ENCODE data around the gene ZRSR2. TPM values are rescaled to one million over a fixed set of nuclear protein-coding genes. Genes with fewer than 3 reads are reported as not detected.

The ZRSR2 gene
- total and polyA plus RNA-seq, 4 donors, result 7.1 to 32.8 (median 10.0) TPM

DNA sequence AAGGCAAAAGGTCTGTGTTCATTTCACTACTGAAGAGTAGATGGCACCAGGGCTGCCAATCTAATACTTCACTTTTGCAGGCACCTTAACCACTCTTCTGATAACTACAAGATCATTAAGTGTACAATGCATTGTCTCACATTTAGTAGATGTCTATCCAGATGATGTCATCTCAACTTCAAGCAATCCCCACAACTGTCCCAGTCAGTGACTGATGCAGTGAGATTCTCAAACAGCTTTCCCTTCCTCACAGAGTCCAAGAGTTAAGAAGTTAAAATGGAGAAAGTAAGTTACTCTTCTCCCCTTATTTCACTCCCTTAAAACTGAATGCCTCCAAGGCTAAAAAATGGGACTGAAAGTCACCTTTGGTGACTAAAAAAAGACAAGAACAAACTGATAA is 53.7 kb downstream of the ZRSR2 start:
- TF ChIP-seq, protein P1, sequence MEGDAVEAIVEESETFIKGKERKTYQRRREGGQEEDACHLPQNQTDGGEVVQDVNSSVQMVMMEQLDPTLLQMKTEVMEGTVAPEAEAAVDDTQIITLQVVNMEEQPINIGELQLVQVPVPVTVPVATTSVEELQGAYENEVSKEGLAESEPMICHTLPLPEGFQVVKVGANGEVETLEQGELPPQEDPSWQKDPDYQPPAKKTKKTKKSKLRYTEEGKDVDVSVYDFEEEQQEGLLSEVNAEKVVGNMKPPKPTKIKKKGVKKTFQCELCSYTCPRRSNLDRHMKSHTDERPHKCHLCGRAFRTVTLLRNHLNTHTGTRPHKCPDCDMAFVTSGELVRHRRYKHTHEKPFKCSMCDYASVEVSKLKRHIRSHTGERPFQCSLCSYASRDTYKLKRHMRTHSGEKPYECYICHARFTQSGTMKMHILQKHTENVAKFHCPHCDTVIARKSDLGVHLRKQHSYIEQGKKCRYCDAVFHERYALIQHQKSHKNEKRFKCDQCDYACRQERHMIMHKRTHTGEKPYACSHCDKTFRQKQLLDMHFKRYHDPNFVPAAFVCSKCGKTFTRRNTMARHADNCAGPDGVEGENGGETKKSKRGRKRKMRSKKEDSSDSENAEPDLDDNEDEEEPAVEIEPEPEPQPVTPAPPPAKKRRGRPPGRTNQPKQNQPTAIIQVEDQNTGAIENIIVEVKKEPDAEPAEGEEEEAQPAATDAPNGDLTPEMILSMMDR (IDR thresholded peaks at IDR 0.05; ENCODE audit: control extremely low read depth, extremely low read depth), result no peak
- Histone ChIP-seq H3K36me3 (ENCODE audit: control insufficient read depth in 4 of 4, insufficient read depth in 4 of 4, low read length in 4 of 4) (peaks cover 0 to 11% (median 5%) of the 10 kb centered on the region in 4 donors), H3K9ac (ENCODE audit: insufficient read depth in 1 of 2, low read length in 2 of 2) (no peak overlapping the region), H3K27me3 (ENCODE audit: control insufficient read depth in 3 of 3, insufficient read depth in 3 of 3, low read length in 2 of 3) (peaks cover 0 to 49% (median 23%) of the 10 kb centered on the region in 3 donors), H3K9me3 (ENCODE audit: control insufficient read depth in 4 of 4, insufficient read depth in 3 of 4, low read length in 3 of 4) (no peaks in the 10 kb centered on the region), H3K27ac (ENCODE audit: low read depth in 1 of 2, low read length in 1 of 2) (no peak overlapping the region), H3K4me1 (ENCODE audit: control insufficient read depth in 5 of 5, insufficient read depth in 5 of 5, low read length in 5 of 5) (peaks cover 0 to 4% (median 0%) of the 10 kb centered on the region in 5 donors), H3K4me3 (no peak overlapping the region)
- ATAC-seq (ENCODE audit: insufficient read depth, low FRiP score) (no peak), DNase-seq (no peak)

DNA sequence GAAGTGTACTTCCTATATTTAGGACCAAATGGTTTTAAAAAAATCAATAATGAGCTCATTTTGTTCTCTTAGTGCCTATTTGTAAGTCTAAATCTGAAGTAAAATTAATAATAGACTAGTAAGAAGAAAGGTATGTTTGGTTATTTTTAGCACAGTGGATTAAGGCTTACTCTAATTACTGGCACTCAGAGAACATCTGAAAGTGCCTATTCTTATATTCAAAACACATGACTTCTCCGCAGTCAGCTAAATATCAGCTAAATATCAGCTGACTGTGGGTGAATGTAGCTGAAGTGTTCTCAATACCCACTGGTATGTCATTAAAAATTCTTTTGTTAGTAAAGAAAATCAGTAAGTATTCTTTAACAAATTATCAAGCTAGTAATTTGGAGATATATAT is 58.3 kb downstream of the ZRSR2 start:
- Histone ChIP-seq H3K27ac (ENCODE audit: low read depth in 1 of 2, low read length in 1 of 2) (peak overlapping the region in 1 of 2 donors; percentile 53), H3K4me3 (no peak overlapping the region), H3K36me3 (ENCODE audit: control insufficient read depth in 4 of 4, insufficient read depth in 4 of 4, low read length in 4 of 4) (peaks cover 0 to 8% (median under 1%) of the 10 kb centered on the region in 4 donors), H3K27me3 (ENCODE audit: control insufficient read depth in 3 of 3, insufficient read depth in 3 of 3, low read length in 2 of 3) (peaks cover 0 to 67% (median 49%) of the 10 kb centered on the region in 3 donors), H3K9ac (ENCODE audit: insufficient read depth in 1 of 2, low read length in 2 of 2) (no peak overlapping the region), H3K4me1 (ENCODE audit: control insufficient read depth in 5 of 5, insufficient read depth in 5 of 5, low read length in 5 of 5) (peaks cover 0 to 4% (median 0%) of the 10 kb centered on the region in 5 donors), H3K9me3 (ENCODE audit: control insufficient read depth in 4 of 4, insufficient read depth in 3 of 4, low read length in 3 of 4) (no peaks in the 10 kb centered on the region)
- 71 to 73% methylated on average over 1 of the region's 1 CpG for WGBS, 2 donors
- TF ChIP-seq, protein P1 (IDR thresholded peaks at IDR 0.05; ENCODE audit: control extremely low read depth, extremely low read depth), result no peak
- ATAC-seq (ENCODE audit: insufficient read depth, low FRiP score) (no peak), DNase-seq (no peak)

DNA sequence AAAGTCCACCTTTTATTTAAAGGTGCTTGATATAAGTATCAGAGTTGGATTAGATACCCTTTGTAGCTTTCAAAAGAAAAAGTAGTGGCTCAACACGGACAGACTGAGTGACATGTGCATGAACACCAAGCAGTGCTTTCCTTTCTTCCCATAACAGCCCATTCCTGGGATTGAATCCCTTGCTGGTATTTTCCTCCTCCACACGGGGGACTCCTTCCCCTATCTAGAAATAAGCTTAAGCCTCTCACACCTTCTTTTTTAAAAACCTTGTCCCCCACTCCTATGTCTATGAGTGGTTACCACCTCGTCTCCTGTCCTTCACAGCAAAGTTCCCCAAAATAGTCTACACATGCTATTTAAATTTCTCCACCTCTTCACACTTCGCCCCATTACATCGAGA is 59.3 kb downstream of the ZRSR2 start:
- no peak overlapping the region for H3K27ac ChIP-seq (ENCODE audit: low read depth in 1 of 2, low read length in 1 of 2)

More for the DNA sequence above, 59.3 kb downstream of the ZRSR2 start:
- no peaks in the 10 kb centered on the region for H3K9me3 ChIP-seq (ENCODE audit: control insufficient read depth in 4 of 4, insufficient read depth in 3 of 4, low read length in 3 of 4)
- H3K9ac ChIP-seq (ENCODE audit: insufficient read depth in 1 of 2, low read length in 2 of 2), result no peak overlapping the region
- 61 to 71% methylated on average over 5 of the region's 5 CpGs for WGBS, 2 donors
- peaks cover 0 to 2% (median 0%) of the 10 kb centered on the region in 5 donors for H3K4me1 ChIP-seq (ENCODE audit: control insufficient read depth in 5 of 5, insufficient read depth in 5 of 5, low read length in 5 of 5)
- peaks cover 0 to 63% (median 51%) of the 10 kb centered on the region in 3 donors for H3K27me3 ChIP-seq (ENCODE audit: control insufficient read depth in 3 of 3, insufficient read depth in 3 of 3, low read length in 2 of 3)
- no peak overlapping the region for H3K4me3 ChIP-seq
- TF ChIP-seq, protein P1 (IDR thresholded peaks at IDR 0.05; ENCODE audit: control extremely low read depth, extremely low read depth), result no peak
- ATAC-seq (ENCODE audit: insufficient read depth, low FRiP score) (no peak), DNase-seq (peak in 1 of 3 donors; percentile 22)
- peaks cover 0 to 5% (median 0%) of the 10 kb centered on the region in 4 donors for H3K36me3 ChIP-seq (ENCODE audit: control insufficient read depth in 4 of 4, insufficient read depth in 4 of 4, low read length in 4 of 4)

Data from lung (tissue), 12 donors.